Thyroid gland (tissue), 4 donors: ENCODE data around the gene ZNF830. TPM values are rescaled to one million over a fixed set of nuclear protein-coding genes. Genes with fewer than 3 reads are reported as not detected.

Source experiments
- DNase-seq, 2 donors: peaks; one replicate each; pipeline ENCODE4 v3.0.0-alpha.2; 2019
- H3K27ac ChIP-seq, 3 donors: fragments of 200-600 bp; sonication (generic); 1 replicate in 2 of 3; 2 replicates in 1 of 3; pipeline ENCODE4 v1.5.1; 2016 to 2019; ENCODE audit warnings: mild to moderate bottlenecking in 1 of 3, moderate library complexity in 1 of 3
- H3K27me3 ChIP-seq: fragments of 200-600 bp; sonication (generic); one replicate; pipeline ENCODE4 v1.5.1; 2019
- H3K36me3 ChIP-seq, 2 donors: fragments of 200-600 bp; sonication (generic); one replicate each; pipeline ENCODE4 v1.5.1; 2016 to 2019
- H3K4me1 ChIP-seq, 2 donors: fragments of 200-600 bp; sonication (generic); one replicate each; pipeline ENCODE4 v1.5.1; 2017 to 2019
- H3K4me3 ChIP-seq, 3 donors: fragments of 200-600 bp; sonication (generic); replicated peaks in 1 of 3; 1 replicate in 2 of 3; 2 replicates in 1 of 3; pipeline ENCODE4 v1.5.1; 2016; ENCODE audit warnings: mild to moderate bottlenecking in 1 of 3
- H3K9me3 ChIP-seq: fragments of 200-600 bp; sonication (generic); one replicate; pipeline ENCODE4 v1.5.1; 2017
- CTCF ChIP-seq, 6 experiments: fragments of 200-600 bp in 3 of 6; fragments of 450-650 bp in 3 of 6; sonication (generic) in 3 of 6; IDR thresholded peaks; one replicate each; pipeline ENCODE4 v1.5.1; 2016 to 2019; ENCODE audit warnings: antibody characterized with exemption in 6 of 6, mild to moderate bottlenecking in 2 of 6, inconsistent platforms in 1 of 6, moderate library complexity in 1 of 6
- POLR2A ChIP-seq, 2 donors: fragments of 450-650 bp; IDR thresholded peaks; one replicate each; pipeline ENCODE4 v1.6.1; 2017; ENCODE audit warnings: antibody characterized with exemption in 2 of 2, mild to moderate bottlenecking in 2 of 2, moderate library complexity in 1 of 2
- WGBS, 2 donors: methylation state at CpG; one replicate each; pipeline ENCODE4 v1.1.5; 2017; 5-methylcytosine and 5-hydroxymethylcytosine counted together
- intact Hi-C: fragments of 100-400 bp; cut with DNase I; formaldehyde crosslinking; loops from one replicate; pipeline ENCODE4 v1.15.1; 2023
- total RNA-seq, 4 donors: library from RNA; depleted of rRNA; stranded (reverse); fragments of >200 nt; gene quantifications; one replicate each; pipeline ENCODE4 v1.2.3, GENCODE V29; 2016

ZNF830 gene
- total RNA-seq, 4 donors from 2014 or later = 13.1 to 25.1 (median 17.0) TPM

GRCh38 chr17:34980681-34981537 lies 19.6 kb downstream of the ZNF830 start:
- TF ChIP-seq POLR2A (IDR thresholded peaks at IDR 0.05) (peak in 1 of 2 donors; percentile 54), CTCF (IDR thresholded peaks at IDR 0.05) (peak in 4 of 6 experiments; percentile 12 to 45 (median 34))
- Histone ChIP-seq H3K27ac (peak overlapping the region; percentile 98 to 99 (median 99)), H3K9me3 (no peaks in the 10 kb centered on the region), H3K4me3 (peak overlapping the region; percentile 67 to 87 (median 86)), H3K4me1 (peaks cover 13 to 16% of the 10 kb centered on the region in 2 donors), H3K27me3 (no peaks in the 10 kb centered on the region), H3K36me3 (peaks cover 0 to 3% of the 10 kb centered on the region in 2 donors)
- intact Hi-C loops = loop anchor here (10.0 kb wide), 1 partner anchor 264 kb away; the partner anchor contains the start of gene SLFN5
- DNase-seq = peak; percentile 71 to 77
- WGBS, 2 donors = 1% methylated on average over 16 to 21 of the region's 69 CpGs

DNA sequence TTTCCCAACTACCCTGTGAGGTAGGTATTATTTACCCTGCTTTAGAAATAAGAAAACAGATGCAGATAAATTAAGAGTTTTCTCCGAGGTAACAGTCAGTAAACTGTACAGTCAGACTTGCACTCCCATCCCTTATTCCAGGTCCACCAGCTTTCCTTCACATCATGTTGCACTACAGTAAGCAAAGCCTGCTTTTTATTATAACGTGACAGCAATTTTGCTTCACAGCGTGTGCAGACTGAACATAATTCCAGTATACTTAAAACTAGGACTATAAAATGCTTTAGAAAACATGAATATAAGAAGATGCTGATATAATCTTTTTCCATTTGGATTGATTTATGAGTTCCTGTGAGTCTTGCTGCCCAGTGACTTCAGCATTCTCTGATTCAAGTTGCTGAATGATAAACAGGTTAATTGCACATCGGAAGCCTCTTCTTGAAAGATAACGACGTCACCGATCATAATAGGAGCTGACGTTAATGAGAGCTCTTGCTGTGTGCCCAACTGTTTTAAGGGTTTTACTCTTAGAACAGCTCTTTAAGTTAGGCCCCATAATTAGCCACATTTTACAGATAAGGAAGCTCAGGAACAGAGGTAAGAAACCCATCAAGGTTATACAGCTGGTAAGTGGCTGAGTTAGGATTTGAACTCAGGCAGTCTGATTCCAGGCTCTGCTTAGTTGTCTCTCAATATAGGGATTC lies 20.4 kb downstream of the ZNF830 start:
- Histone ChIP-seq H3K27ac (peak overlapping the region; percentile 98 to 99 (median 99)), H3K9me3 (no peaks in the 10 kb centered on the region), H3K27me3 (no peaks in the 10 kb centered on the region), H3K4me3 (peak overlapping the region in 2 of 3 donors; percentile 86 to 87), H3K36me3 (peaks cover 0 to 7% of the 10 kb centered on the region in 2 donors), H3K4me1 (peaks cover 13 to 16% of the 10 kb centered on the region in 2 donors)
- no peak for DNase-seq
- intact Hi-C loops = loop anchor here (10.0 kb wide), 1 partner anchor 263 kb away; the partner anchor contains the start of gene SLFN5
- TF ChIP-seq POLR2A (IDR thresholded peaks at IDR 0.05) (no peak), CTCF (IDR thresholded peaks at IDR 0.05) (no peak)
- 28 to 35% methylated on average over 8 of the region's 8 CpGs for WGBS, 2 donors

DNA sequence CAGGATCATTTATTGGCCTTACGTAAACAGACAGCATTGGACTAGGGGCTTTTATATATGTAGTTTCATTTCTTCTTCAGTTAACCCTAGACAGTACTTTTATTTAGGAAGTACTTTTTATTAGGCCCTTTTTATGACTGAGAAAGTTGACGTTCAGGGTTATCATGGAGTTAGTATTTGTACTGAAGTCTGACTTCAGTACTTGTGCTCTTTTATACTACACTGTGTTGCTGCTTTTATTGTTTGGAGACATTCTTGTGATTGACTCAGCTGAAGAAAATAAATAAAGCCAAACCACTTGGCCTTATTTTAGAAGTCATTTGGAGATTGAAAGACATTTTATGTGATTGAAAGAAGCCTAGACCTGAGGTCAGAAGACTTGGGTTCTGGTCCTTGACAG lies 25.9 kb downstream of the ZNF830 start:
- TF ChIP-seq POLR2A (IDR thresholded peaks at IDR 0.05) (no peak), CTCF (IDR thresholded peaks at IDR 0.05) (no peak)
- intact Hi-C loops = loop anchor here (10.0 kb wide), 1 partner anchor 258 kb away; the partner anchor contains the start of gene SLFN5
- 93% methylated on average over 2 of the region's 2 CpGs for whole genome bisulfite sequencing, 2 donors
- no peak for DNase-seq
- Histone ChIP-seq H3K27ac (no peak overlapping the region), H3K36me3 (peaks cover 23 to 30% of the 10 kb centered on the region in 2 donors), H3K9me3 (no peaks in the 10 kb centered on the region), H3K4me1 (peaks cover under 1 to 3% of the 10 kb centered on the region in 2 donors), H3K27me3 (no peaks in the 10 kb centered on the region), H3K4me3 (no peak overlapping the region)

- no peaks in the 10 kb centered on the region for H3K9me3 ChIP-seq
- 93% methylated on average over 2 of the region's 2 CpGs for WGBS, 2 donors
- TF ChIP-seq POLR2A (IDR thresholded peaks at IDR 0.05) (no peak), CTCF (IDR thresholded peaks at IDR 0.05) (no peak)
- H3K36me3 ChIP-seq = peaks cover 32 to 33% of the 10 kb centered on the region in 2 donors
- H3K27ac ChIP-seq = no peak overlapping the region
- no peak for DNase-seq
- intact Hi-C loops = loop anchor here (10.0 kb wide), 1 partner anchor 256 kb away; the partner anchor contains the start of gene SLFN5
- no peaks in the 10 kb centered on the region for H3K27me3 ChIP-seq
- no peak overlapping the region for H3K4me3 ChIP-seq
- no peaks in the 10 kb centered on the region for H3K4me1 ChIP-seq
Observed at GRCh38 chr17:34988644-34989043, 27.3 kb downstream of the ZNF830 start.
